HG02970 (cell line): ENCODE data around the gene KIF26A.

Experiments used
- ATAC-seq: cut with Tn5 transposase; IDR thresholded peaks from one replicate; pipeline ENCODE4 v1.9.1; 2021; ENCODE audit warnings: mild to moderate bottlenecking, moderate library complexity, moderate number of reproducible peaks; ENCODE audit not compliant: unreplicated experiment, low FRiP score

Gene KIF26A

GRCh38 chr14:104112113-104112505 lies 26.3 kb upstream of the KIF26A start:
- no peak for ATAC-seq

- no peak for ATAC-seq
These were observed 25.5 kb upstream of the KIF26A start for GRCh38 chr14:104112609-104113571.

- ATAC-seq: no peak
These were observed 24.6 kb upstream of the KIF26A start for GRCh38 chr14:104113631-104114420.

- no peak for ATAC-seq
These were observed 23.8 kb upstream of the KIF26A start for GRCh38 chr14:104114421-104115130.

- ATAC-seq: no peak
These were observed 23.2 kb upstream of the KIF26A start for GRCh38 chr14:104115131-104115600.

- no peak for ATAC-seq
These were observed 22.6 kb upstream of the KIF26A start for GRCh38 chr14:104115691-104116287.

- no peak for ATAC-seq
These were observed 22.1 kb upstream of the KIF26A start for GRCh38 chr14:104116288-104116755.

GRCh38 chr14:104116756-104117340 lies 21.5 kb upstream of the KIF26A start:
- ATAC-seq: no peak

GRCh38 chr14:104117341-104118005 lies 20.9 kb upstream of the KIF26A start:
- ATAC-seq: no peak

GRCh38 chr14:104118006-104118844 lies 20.2 kb upstream of the KIF26A start:
- ATAC-seq: no peak

- no peak for ATAC-seq
These were observed 19.3 kb upstream of the KIF26A start for GRCh38 chr14:104119119-104119487.

GRCh38 chr14:104119488-104120251 lies 18.7 kb upstream of the KIF26A start:
- no peak for ATAC-seq

GRCh38 chr14:104120281-104120741 lies 18.1 kb upstream of the KIF26A start:
- no peak for ATAC-seq

- no peak for ATAC-seq
These were observed 17.2 kb upstream of the KIF26A start for GRCh38 chr14:104121142-104121541.

GRCh38 chr14:104123879-104124278 lies 14.5 kb upstream of the KIF26A start:
- ATAC-seq: no peak

- ATAC-seq: no peak
These were observed 13.4 kb upstream of the KIF26A start for GRCh38 chr14:104125011-104125410.

GRCh38 chr14:104126753-104127152 lies 11.6 kb upstream of the KIF26A start:
- ATAC-seq: no peak

- no peak for ATAC-seq
These were observed 9.4 kb upstream of the KIF26A start for GRCh38 chr14:104128981-104129380.
